Adrenal gland (tissue), 12 donors: Measurements from ENCODE around the gene NR4A1. TPM values are rescaled to one million over a fixed set of nuclear protein-coding genes. Genes with fewer than 3 reads are reported as not detected.

Experiments
- DNase-seq, 7 donors: peaks; one replicate each; pipeline ENCODE4 v3.0.0-alpha.2; 2019 to 2020
- H3K27ac ChIP-seq, 5 donors: fragments of 200-600 bp; sonication (generic) in 4 of 5; 1 replicate in 3 of 5; 2 replicates in 2 of 5; pipeline versions ENCODE4 v1.5.1 to v1.8.0; 2016 to 2020; ENCODE audit warnings: mild to moderate bottlenecking in 1 of 5
- H3K27me3 ChIP-seq: fragments of 200-600 bp; 2 replicates; pipeline ENCODE4 v1.8.0; 2021
- H3K36me3 ChIP-seq, 2 donors: fragments of 200-600 bp; replicated peaks in 1 of 2; 1 replicate in 1 of 2; 2 replicates in 1 of 2; pipeline versions ENCODE4 v1.5.1 to v1.8.0; 2018 to 2022
- H3K4me1 ChIP-seq, 2 donors: fragments of 200-600 bp; replicated peaks in 1 of 2; 1 replicate in 1 of 2; 2 replicates in 1 of 2; pipeline versions ENCODE4 v1.5.1 to v1.8.0; 2018 to 2021
- H3K4me3 ChIP-seq, 4 donors: fragments of 200-600 bp; sonication (generic) in 3 of 4; one replicate each; pipeline ENCODE4 v1.5.1; 2016 to 2018
- H3K9me3 ChIP-seq, 3 donors: fragments of 200-600 bp; sonication (generic) in 1 of 3; replicated peaks in 1 of 3; 1 replicate in 2 of 3; 2 replicates in 1 of 3; pipeline versions ENCODE4 v1.5.1 to v1.8.0; 2016 to 2021
- POLR2A ChIP-seq, 2 donors: fragments of 450-650 bp; IDR thresholded peaks; one replicate each; pipeline ENCODE4 v1.6.1; 2017; ENCODE audit warnings: antibody characterized with exemption in 2 of 2, mild to moderate bottlenecking in 2 of 2, moderate library complexity in 1 of 2
- WGBS, 4 donors: extraction: QIAGEN DNeasy Blood & Tissue Kit in 2 of 4; methylation state at CpG; one replicate each; pipeline versions ENCODE4 v1.1.5 to v1.1.7; 2013 to 2017; 5-methylcytosine and 5-hydroxymethylcytosine counted together
- intact Hi-C, 2 donors: fragments of 100-400 bp; cut with DNase I; formaldehyde crosslinking; loops; one replicate each; pipeline versions ENCODE4 v1.14.1 to v1.15.0; 2022 to 2023
- polyA plus RNA-seq, 3 donors: library from polyadenylated mRNA; stranded (reverse); fragments of 200-250 nt in 2 of 3; fragments of 350-450 nt in 1 of 3; fragmentation: Illumina TruSeq in 1 of 3; extraction: RNeasy Lipid Tissue Mini Kit (QIAGEN cat#74804) in 1 of 3; gene quantifications; one replicate each; pipeline ENCODE4 v1.2.3, GENCODE V29; 2013 to 2014
- total RNA-seq, 9 donors: library from RNA; depleted of rRNA in 4 of 9; stranded (reverse); fragments of >200 nt in 4 of 9; fragments of 120-200 nt in 1 of 9; fragmentation: NEBNext Ultra II Directional in 1 of 9; extraction: Animal tissue kit (Norgen Biotek cat#: 25700) in 1 of 9; gene quantifications; one replicate each; pipeline versions ENCODE4 v1.1.0 to v1.2.4, GENCODE V29; 2013 to 2023
- TF ChIP-seq, protein P1 (sequence below), 6 experiments: fragments of 450-650 bp in 4 of 6; fragments of 200-600 bp in 2 of 6; sonication (generic) in 1 of 6; IDR thresholded peaks; 1 replicate in 5 of 6; 2 replicates in 1 of 6; pipeline versions ENCODE4 v1.5.1 to v1.8.0; 2016 to 2021; ENCODE audit warnings: antibody characterized with exemption in 6 of 6, mild to moderate bottlenecking in 2 of 6, moderate library complexity in 1 of 6
- donor health status: healthy with polysubstance abuse.
- donor health status: Bipolar disorder and iron deficiency.
- donor health status: DM: yes; HTN: yes; CAD: no.
- donor health status: DM: no; HTN: no; CAD: no.
- donor health status: DM: no; HTN: no; CAD: no.
- donor health status: DM: yes; HTN: yes; CAD: no.

Gene NR4A1
- total and polyA plus RNA-seq, 12 donors, result 19.0 to 854 (median 185) TPM

DNA sequence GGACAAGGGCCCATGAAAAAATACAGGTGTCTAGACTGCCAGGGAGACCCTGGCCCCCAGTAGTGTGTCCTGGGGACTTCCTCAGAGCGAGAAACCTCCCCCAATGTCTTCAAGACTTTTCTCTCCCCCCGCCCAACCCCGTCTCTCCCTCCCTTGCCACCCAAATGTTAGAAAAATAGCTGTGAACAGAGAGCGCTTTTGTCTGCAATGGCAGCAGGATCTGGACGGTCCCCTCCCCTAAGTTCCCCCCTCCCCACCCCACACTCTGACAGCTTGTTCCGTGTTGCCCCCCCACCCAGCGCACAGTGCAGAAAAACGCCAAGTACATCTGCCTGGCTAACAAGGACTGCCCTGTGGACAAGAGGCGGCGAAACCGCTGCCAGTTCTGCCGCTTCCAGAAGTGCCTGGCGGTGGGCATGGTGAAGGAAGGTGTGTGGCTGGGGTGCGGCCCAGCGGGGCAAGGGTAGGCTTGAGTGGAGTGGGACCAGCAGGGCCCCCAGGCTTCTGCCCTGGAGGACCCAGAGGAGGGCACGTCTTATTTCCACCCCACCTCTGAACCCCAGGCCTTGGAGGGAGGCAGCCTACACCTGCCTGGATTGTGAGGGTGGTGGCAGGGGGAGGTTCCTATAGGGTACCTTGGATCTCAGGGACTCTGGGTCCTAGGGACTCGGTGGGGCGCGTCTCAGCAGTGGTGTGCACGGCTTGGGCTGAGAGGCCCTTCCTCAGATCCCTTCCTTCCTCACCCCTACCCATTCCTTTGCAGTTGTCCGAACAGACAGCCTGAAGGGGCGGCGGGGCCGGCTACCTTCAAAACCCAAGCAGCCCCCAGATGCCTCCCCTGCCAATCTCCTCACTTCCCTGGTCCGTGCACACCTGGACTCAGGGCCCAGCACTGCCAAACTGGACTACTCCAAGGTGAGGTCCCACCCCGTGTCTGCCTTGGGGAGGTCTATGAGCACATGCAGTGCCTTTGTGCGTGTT lies 4.8 kb downstream of the NR4A1 start:
- peak in 5 of 7 donors; percentile 46 to 87 (median 73) for DNase-seq
- Histone ChIP-seq H3K4me1 (peaks cover 3 to 15% of the 10 kb centered on the region in 2 donors), H3K27ac (peak overlapping the region in 2 of 5 donors; percentile 98), H3K27me3 (no peaks in the 10 kb centered on the region), H3K4me3 (no peak overlapping the region), H3K36me3 (peaks cover 0 to 57% of the 10 kb centered on the region in 2 donors), H3K9me3 (no peaks in the 10 kb centered on the region)
- 86 to 92% (median 88%) methylated on average over 21 to 27 of the region's 27 CpGs for WGBS, 4 donors
- intact Hi-C loops, result no loop called here
- TF ChIP-seq POLR2A (IDR thresholded peaks at IDR 0.05), result peak in 1 of 2 donors; percentile 58
- TF ChIP-seq, protein P1, sequence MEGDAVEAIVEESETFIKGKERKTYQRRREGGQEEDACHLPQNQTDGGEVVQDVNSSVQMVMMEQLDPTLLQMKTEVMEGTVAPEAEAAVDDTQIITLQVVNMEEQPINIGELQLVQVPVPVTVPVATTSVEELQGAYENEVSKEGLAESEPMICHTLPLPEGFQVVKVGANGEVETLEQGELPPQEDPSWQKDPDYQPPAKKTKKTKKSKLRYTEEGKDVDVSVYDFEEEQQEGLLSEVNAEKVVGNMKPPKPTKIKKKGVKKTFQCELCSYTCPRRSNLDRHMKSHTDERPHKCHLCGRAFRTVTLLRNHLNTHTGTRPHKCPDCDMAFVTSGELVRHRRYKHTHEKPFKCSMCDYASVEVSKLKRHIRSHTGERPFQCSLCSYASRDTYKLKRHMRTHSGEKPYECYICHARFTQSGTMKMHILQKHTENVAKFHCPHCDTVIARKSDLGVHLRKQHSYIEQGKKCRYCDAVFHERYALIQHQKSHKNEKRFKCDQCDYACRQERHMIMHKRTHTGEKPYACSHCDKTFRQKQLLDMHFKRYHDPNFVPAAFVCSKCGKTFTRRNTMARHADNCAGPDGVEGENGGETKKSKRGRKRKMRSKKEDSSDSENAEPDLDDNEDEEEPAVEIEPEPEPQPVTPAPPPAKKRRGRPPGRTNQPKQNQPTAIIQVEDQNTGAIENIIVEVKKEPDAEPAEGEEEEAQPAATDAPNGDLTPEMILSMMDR (IDR thresholded peaks at IDR 0.05), result no peak

DNA sequence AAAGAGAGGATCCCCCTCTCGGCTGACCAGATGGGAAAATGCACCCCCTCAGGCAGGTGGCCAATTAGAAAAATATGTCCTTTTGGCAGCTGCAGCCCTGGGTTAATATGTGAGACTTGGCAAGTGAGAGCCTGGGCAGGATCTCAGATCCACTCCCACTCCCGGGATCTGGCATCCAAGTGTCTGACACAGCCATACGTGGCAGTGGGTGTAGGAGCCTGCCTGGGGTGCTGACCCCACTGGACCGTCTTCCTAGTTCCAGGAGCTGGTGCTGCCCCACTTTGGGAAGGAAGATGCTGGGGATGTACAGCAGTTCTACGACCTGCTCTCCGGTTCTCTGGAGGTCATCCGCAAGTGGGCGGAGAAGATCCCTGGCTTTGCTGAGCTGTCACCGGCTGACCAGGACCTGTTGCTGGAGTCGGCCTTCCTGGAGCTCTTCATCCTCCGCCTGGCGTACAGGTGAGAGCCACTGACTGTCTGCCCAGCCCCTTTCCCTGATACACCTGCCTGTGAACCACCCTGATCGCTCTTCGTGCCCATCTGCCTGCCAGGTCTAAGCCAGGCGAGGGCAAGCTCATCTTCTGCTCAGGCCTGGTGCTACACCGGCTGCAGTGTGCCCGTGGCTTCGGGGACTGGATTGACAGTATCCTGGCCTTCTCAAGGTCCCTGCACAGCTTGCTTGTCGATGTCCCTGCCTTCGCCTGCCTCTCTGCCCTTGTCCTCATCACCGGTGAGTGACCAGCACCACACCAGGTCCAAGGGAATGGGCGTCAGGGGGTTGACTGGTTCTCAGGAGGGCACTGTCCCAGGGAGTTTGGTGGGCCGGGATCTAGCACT lies 5.8 kb downstream of the NR4A1 start:
- peak in 1 of 2 donors; percentile 37 for TF ChIP-seq POLR2A (IDR thresholded peaks at IDR 0.05)
- TF ChIP-seq, protein P1 (IDR thresholded peaks at IDR 0.05), result no peak
- Histone ChIP-seq H3K27me3 (no peaks in the 10 kb centered on the region), H3K27ac (peak overlapping the region in 2 of 5 donors; percentile 62), H3K36me3 (peaks cover 0 to 57% of the 10 kb centered on the region in 2 donors), H3K4me1 (peaks cover 5 to 16% of the 10 kb centered on the region in 2 donors), H3K9me3 (no peaks in the 10 kb centered on the region), H3K4me3 (no peak overlapping the region)
- intact Hi-C loops, result no loop called here
- 73 to 79% (median 77%) methylated on average over 12 to 23 of the region's 23 CpGs for WGBS, 4 donors
- DNase-seq, result peak in 5 of 7 donors; percentile 43 to 83 (median 70)

DNA sequence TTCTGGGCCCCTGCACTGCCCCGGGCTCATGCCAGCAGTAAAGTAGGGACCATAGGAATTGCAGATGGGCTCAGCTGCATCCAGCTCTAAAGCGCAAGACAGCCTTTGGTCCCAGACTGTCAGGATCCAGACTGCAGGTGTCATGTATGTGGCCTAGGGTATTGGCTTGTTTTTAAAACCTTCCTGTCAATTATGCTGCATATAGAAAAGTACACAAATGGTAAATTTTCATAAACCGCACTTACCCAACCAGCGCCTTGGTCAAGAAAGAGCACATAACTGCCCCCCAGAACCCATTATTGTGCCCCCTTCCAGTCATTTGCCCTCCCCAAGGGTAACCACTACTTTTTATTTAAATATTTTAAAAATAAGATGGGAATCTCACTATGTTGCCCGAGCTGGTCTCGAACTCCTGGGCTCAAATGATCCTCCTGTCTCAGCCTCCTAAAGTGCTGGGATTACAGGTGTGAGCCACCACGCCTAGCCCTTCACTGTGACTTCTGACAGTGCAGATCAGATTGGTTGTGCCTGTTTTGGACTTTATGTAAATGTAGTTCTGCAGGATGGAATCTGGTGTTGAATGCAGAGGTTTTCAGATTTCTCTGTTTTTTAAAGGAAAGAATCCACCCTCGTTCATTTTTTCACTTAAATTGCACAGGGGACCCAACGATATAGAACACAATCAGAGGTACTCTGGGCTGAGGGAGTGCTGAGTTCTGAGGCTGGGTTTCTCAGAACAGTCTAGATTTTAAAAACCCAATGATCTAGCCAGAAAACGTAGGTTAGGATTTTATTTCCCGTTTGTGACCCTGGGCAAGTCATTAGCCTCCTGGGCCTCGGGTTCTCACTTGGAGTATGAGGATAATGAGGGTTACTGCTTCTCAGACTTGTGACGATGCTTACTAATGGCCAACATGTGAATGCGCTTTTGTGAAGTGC lies 6.7 kb downstream of the NR4A1 start:
- Histone ChIP-seq H3K4me1 (peaks cover 9 to 22% of the 10 kb centered on the region in 2 donors), H3K27ac (peak overlapping the region in 2 of 5 donors; percentile 62), H3K4me3 (no peak overlapping the region), H3K27me3 (no peaks in the 10 kb centered on the region), H3K9me3 (no peaks in the 10 kb centered on the region), H3K36me3 (peaks cover 0 to 57% of the 10 kb centered on the region in 2 donors)
- DNase-seq, result peak in 1 of 7 donors; percentile 14
- TF ChIP-seq, protein P1 (IDR thresholded peaks at IDR 0.05), result no peak
- peak in 1 of 2 donors; percentile 12 for TF ChIP-seq POLR2A (IDR thresholded peaks at IDR 0.05)
- WGBS, 4 donors, result 88 to 92% (median 89%) methylated on average over 12 to 14 of the region's 14 CpGs
- intact Hi-C loops, result no loop called here
